HG03066 (cell line): ENCODE measurements around the gene PRR20G.

Experiments used
- ATAC-seq: cut with Tn5 transposase; IDR thresholded peaks from one replicate; pipeline ENCODE4 v1.9.1; 2021; ENCODE audit warnings: low read depth; ENCODE audit not compliant: unreplicated experiment

PRR20G gene

DNA sequence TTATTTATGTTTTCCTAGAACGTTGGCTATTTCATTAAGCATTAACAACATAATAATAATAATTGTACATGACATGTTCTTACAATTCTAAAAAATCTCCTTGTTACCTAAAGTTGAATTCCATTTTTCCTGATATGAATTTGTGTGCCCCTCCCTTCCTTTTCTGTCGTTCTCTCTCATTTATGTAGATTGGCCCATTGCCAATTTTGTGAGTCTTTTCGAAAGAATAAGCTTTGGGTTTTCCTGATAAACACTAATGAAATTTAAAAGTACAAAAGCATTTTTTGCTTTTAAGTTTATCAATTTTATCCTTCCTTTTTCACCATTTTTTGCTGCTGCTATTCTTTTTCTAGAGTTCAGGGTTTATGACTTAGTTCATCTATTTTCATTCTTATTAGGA lies 50.0 kb downstream of the PRR20G start:
- ATAC-seq = no peak

- no peak for ATAC-seq
Measured at GRCh38 chr3:127235706-127236105, 52.1 kb downstream of the PRR20G start.

DNA sequence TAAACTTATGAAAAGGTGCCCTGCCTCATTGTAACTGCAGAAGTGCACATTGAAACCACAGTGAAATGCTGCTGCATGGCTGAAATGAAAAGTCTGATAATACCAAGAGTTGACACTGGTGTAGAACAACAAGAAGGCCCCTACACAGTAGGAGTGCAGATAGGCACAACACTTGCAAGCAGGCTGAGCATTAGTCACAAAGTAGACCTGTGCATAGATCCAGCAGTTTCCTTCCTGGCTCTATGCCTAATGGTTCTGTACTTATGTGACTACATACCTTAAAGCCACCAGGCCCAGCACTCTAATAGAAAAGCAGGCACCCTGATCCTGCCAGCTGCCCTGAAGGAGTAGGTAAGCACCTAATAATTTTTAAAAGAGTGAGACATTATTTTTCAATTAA lies 53.1 kb downstream of the PRR20G start:
- no peak for ATAC-seq
